Stomach (tissue), 9 donors: ENCODE results near the gene EML6. TPM values are rescaled to one million over a fixed set of nuclear protein-coding genes. Genes with fewer than 3 reads are reported as not detected.

ENCODE experiments used
- DNase-seq, 2 donors: peaks; one replicate each; pipeline versions ENCODE4 v3.0.0 to v3.0.0-alpha.2; 2013 to 2019
- H3K27ac ChIP-seq, 5 donors: fragments of 200-600 bp in 4 of 5; sonication (generic) in 4 of 5; one replicate each; pipeline ENCODE4 v1.5.1; 2013 to 2019; ENCODE audit warnings: mild to moderate bottlenecking in 1 of 5, moderate library complexity in 1 of 5
- H3K27me3 ChIP-seq, 3 donors: fragments of 200-600 bp; sonication (generic); one replicate each; pipeline ENCODE4 v1.5.1; 2017 to 2019; ENCODE audit warnings: mixed run types in 1 of 3
- H3K36me3 ChIP-seq, 4 donors: fragments of 200-600 bp; sonication (generic); 1 replicate in 3 of 4; 2 replicates in 1 of 4; pipeline ENCODE4 v1.5.1; 2016 to 2019
- H3K4me1 ChIP-seq, 4 donors: fragments of 200-600 bp; sonication (generic); one replicate each; pipeline ENCODE4 v1.5.1; 2016 to 2019
- H3K4me3 ChIP-seq, 4 donors: fragments of 200-600 bp; sonication (generic) in 3 of 4; one replicate each; pipeline ENCODE4 v1.5.1; 2016 to 2019; ENCODE audit warnings: mild to moderate bottlenecking in 1 of 4
- H3K9me3 ChIP-seq, 4 donors: fragments of 200-600 bp; sonication (generic); one replicate each; pipeline ENCODE4 v1.5.1; 2016 to 2019
- CTCF ChIP-seq, 7 experiments: fragments of 450-650 bp in 4 of 7; fragments of 200-600 bp in 3 of 7; sonication (generic) in 3 of 7; IDR thresholded peaks; one replicate each; pipeline ENCODE4 v1.5.1; 2016 to 2019; ENCODE audit warnings: antibody characterized with exemption in 7 of 7, control low read depth in 2 of 7, mild to moderate bottlenecking in 1 of 7
- EP300 ChIP-seq: sonication (generic); formaldehyde crosslinking; IDR thresholded peaks from one replicate; pipeline ENCODE4 v1.6.1; 2017; ENCODE audit warnings: antibody characterized with exemption
- POLR2A ChIP-seq, 4 donors: fragments of 450-650 bp; IDR thresholded peaks; one replicate each; pipeline ENCODE4 v1.6.1; 2016; ENCODE audit warnings: antibody characterized with exemption in 4 of 4, control low read depth in 2 of 4, mild to moderate bottlenecking in 1 of 4, moderate library complexity in 1 of 4
- POLR2AphosphoS5 ChIP-seq, 3 donors: sonication (generic); formaldehyde crosslinking; IDR thresholded peaks; one replicate each; pipeline ENCODE4 v1.6.1; 2016; ENCODE audit warnings: antibody characterized with exemption in 3 of 3
- WGBS, 5 donors: extraction: QIAGEN DNeasy Blood & Tissue Kit in 3 of 5; methylation state at CpG; one replicate each; pipeline versions ENCODE4 v1.1.5 to v1.1.7; 2013 to 2018; 5-methylcytosine and 5-hydroxymethylcytosine counted together
- intact Hi-C: fragments of 100-400 bp; cut with DNase I; formaldehyde crosslinking; loops from one replicate; pipeline ENCODE4 v1.15.1; 2023; ENCODE audit warnings: low total_unique reads
- polyA plus RNA-seq, 3 donors: library from polyadenylated mRNA; stranded (reverse); fragments of 200-250 nt; gene quantifications; one replicate each; pipeline ENCODE4 v1.2.3, GENCODE V29; 2013
- total RNA-seq, 5 donors: library from RNA; depleted of rRNA; stranded (reverse); fragments of >200 nt; gene quantifications; one replicate each; pipeline versions ENCODE4 v1.1.0 to v1.2.3, GENCODE V29; 2014 to 2016
- donor health status: healthy with polysubstance abuse.
- donor health status: Bipolar disorder and iron deficiency.
- donor health status: healthy.

Gene EML6
- total and polyA plus RNA-seq, 8 donors = 0.45 to 10.1 (median 1.8) TPM; not detected in 1

GRCh38 chr2:54995553-54995952, 272.1 kb downstream of the EML6 start:
- H3K4me1 ChIP-seq = peaks cover 11 to 99% (median 67%) of the 10 kb centered on the region in 4 donors
- WGBS, 5 donors = 89 to 97% (median 93%) methylated on average over 3 of the region's 3 CpGs

GRCh38 chr2:54997826-54998225, 274.4 kb downstream of the EML6 start:
- H3K36me3 ChIP-seq = no peaks in the 10 kb centered on the region
- 87 to 94% (median 88%) methylated on average over 1 of the region's 1 CpG for WGBS, 5 donors
- H3K4me1 ChIP-seq = peaks cover 11 to 99% (median 66%) of the 10 kb centered on the region in 4 donors
- H3K9me3 ChIP-seq = no peaks in the 10 kb centered on the region
- no peaks in the 10 kb centered on the region for H3K27me3 ChIP-seq
- TF ChIP-seq POLR2AphosphoS5 (IDR thresholded peaks at IDR 0.05) (no peak), EP300 (no peak), POLR2A (IDR thresholded peaks at IDR 0.05) (no peak), CTCF (IDR thresholded peaks at IDR 0.05) (no peak)
- no peak overlapping the region for H3K4me3 ChIP-seq
- no peak overlapping the region for H3K27ac ChIP-seq
- DNase-seq = no peak
- intact Hi-C loops = no loop called here

More at GRCh38 chr2:54995553-54995952, 272.1 kb downstream of the EML6 start:
- no peak for DNase-seq
- Histone ChIP-seq H3K9me3 (no peaks in the 10 kb centered on the region), H3K27ac (no peak overlapping the region), H3K27me3 (no peaks in the 10 kb centered on the region), H3K36me3 (no peaks in the 10 kb centered on the region), H3K4me3 (no peak overlapping the region)
- no peak for TF ChIP-seq CTCF (IDR thresholded peaks at IDR 0.05)
- intact Hi-C loops = no loop called here

- Histone ChIP-seq H3K4me3 (no peak overlapping the region), H3K27me3 (no peaks in the 10 kb centered on the region), H3K4me1 (peaks cover 11 to 100% (median 63%) of the 10 kb centered on the region in 4 donors), H3K27ac (no peak overlapping the region), H3K9me3 (no peaks in the 10 kb centered on the region), H3K36me3 (no peaks in the 10 kb centered on the region)
- 8 to 15% (median 10%) methylated on average over 3 of the region's 3 CpGs for WGBS, 5 donors
- intact Hi-C loops = no loop called here
- TF ChIP-seq POLR2AphosphoS5 (IDR thresholded peaks at IDR 0.05) (no peak), CTCF (IDR thresholded peaks at IDR 0.05) (no peak), EP300 (no peak), POLR2A (IDR thresholded peaks at IDR 0.05) (no peak)
- peak in 1 of 2 donors; percentile 41 for DNase-seq
Observed at GRCh38 chr2:54999182-54999581, 275.7 kb downstream of the EML6 start.

- Histone ChIP-seq H3K27ac (no peak overlapping the region), H3K9me3 (no peaks in the 10 kb centered on the region), H3K27me3 (no peaks in the 10 kb centered on the region), H3K36me3 (no peaks in the 10 kb centered on the region), H3K4me1 (peaks cover 11 to 100% (median 65%) of the 10 kb centered on the region in 4 donors), H3K4me3 (no peak overlapping the region)
- intact Hi-C loops = no loop called here
- 20 to 51% (median 29%) methylated on average over 4 of the region's 4 CpGs for WGBS, 5 donors
- DNase-seq = no peak
- no peak for TF ChIP-seq POLR2AphosphoS5 (IDR thresholded peaks at IDR 0.05)
- TF ChIP-seq EP300 = no peak
- TF ChIP-seq CTCF (IDR thresholded peaks at IDR 0.05) = no peak
- TF ChIP-seq POLR2A (IDR thresholded peaks at IDR 0.05) = no peak
Observed at GRCh38 chr2:55000341-55000740, 276.9 kb downstream of the EML6 start.
